ENCODE measurements around the gene BMP5.

DNA sequence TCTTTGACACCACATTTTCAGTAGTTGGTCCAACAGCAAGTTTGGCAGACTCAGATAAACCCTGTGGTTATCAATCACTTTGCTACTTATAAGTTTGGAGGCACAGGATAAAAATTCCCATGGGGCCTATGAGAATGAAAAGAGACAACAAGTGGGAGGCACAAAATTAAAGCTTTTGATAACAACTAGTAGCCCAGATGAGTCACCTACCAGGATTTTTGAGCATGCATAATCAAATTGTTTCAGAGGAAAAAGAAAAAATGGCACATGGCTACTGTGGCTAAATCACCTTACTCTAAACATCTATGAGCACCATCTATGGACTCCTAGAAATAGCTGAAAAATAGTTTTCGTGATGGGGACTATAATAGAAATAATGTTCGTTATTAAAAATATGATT, 40.8 kb upstream of the BMP5 start:
- no peak for TF ChIP-seq EP300 (IDR thresholded peaks at IDR 0.05; ENCODE audit: borderline replicate concordance)
- TF ChIP-seq EGR1 (IDR thresholded peaks at IDR 0.05), result no peak
